B cell (primary cell): Measurements from ENCODE around the gene TMED1.

Experiments
- CTCF ChIP-seq: fragments of 200-600 bp; IDR thresholded peaks from one replicate; pipeline ENCODE4 v1.8.0; 2022; ENCODE audit warnings: antibody characterized with exemption, mild to moderate bottlenecking
- EZH2 ChIP-seq: IDR thresholded peaks from 2 replicates; pipeline ENCODE4 v1.6.1; 2012; ENCODE audit warnings: borderline replicate concordance, low read depth, mild to moderate bottlenecking, moderate library complexity, low read length; ENCODE audit not compliant: insufficient read depth, poor library complexity, severe bottlenecking

- no peak for TF ChIP-seq CTCF
- TF ChIP-seq EZH2, result no peak
These were observed 53.2 kb downstream of the TMED1 start for GRCh38 chr19:10782795-10783194.
